Measurements from ENCODE around the gene RAD54L.

GRCh38 chr1:46205141-46205540 lies 42.4 kb upstream of the RAD54L start:
- TF ChIP-seq CTCF (IDR thresholded peaks at IDR 0.05) (no peak), SIN3A (IDR thresholded peaks at IDR 0.05; ENCODE audit: borderline replicate concordance, insufficient read depth, low read depth, low read length) (no peak), POLR2AphosphoS5 (IDR thresholded peaks at IDR 0.05; ENCODE audit: low read depth, low read length) (no peak), TCF7L2 (IDR thresholded peaks at IDR 0.05; ENCODE audit: low read depth, low read length) (no peak), REST (IDR thresholded peaks at IDR 0.05; ENCODE audit: insufficient read depth in 1 of 2, low read depth in 2 of 2, low read length in 1 of 2) (no peak)
